ENCODE measurements around the gene TEKT3.

The TEKT3 gene

DNA sequence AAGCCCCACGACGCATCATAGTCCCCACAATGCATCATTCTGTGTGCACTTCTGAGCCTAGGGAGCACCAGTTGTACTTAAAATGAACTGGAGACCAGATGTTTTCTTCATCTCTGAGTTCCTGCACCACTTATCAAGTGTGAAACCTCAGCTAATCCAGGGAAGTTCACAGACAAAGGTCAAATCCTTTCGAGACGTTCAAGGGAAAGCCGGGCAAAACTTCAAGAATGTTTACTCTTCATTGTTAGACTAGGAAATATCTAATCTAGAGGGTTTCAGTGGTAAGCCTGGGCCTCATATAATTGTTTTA, 71.7 kb downstream of the TEKT3 start:
- TF ChIP-seq, protein P1, sequence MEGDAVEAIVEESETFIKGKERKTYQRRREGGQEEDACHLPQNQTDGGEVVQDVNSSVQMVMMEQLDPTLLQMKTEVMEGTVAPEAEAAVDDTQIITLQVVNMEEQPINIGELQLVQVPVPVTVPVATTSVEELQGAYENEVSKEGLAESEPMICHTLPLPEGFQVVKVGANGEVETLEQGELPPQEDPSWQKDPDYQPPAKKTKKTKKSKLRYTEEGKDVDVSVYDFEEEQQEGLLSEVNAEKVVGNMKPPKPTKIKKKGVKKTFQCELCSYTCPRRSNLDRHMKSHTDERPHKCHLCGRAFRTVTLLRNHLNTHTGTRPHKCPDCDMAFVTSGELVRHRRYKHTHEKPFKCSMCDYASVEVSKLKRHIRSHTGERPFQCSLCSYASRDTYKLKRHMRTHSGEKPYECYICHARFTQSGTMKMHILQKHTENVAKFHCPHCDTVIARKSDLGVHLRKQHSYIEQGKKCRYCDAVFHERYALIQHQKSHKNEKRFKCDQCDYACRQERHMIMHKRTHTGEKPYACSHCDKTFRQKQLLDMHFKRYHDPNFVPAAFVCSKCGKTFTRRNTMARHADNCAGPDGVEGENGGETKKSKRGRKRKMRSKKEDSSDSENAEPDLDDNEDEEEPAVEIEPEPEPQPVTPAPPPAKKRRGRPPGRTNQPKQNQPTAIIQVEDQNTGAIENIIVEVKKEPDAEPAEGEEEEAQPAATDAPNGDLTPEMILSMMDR (IDR thresholded peaks at IDR 0.05; ENCODE audit: low read depth, low read length), result no peak
- TF ChIP-seq EZH2phosphoT487 (IDR thresholded peaks at IDR 0.05; ENCODE audit: low read depth), result no peak
- H2AFZ ChIP-seq (ENCODE audit: low read depth, low read length), result no peak overlapping the region
- H3K27me3 ChIP-seq (ENCODE audit: low read depth, low read length), result no peaks in the 10 kb centered on the region
- no peaks in the 10 kb centered on the region for H3K79me2 ChIP-seq (ENCODE audit: low read length)
- no peak overlapping the region for H3K27ac ChIP-seq (ENCODE audit: low read length)
- H3K36me3 ChIP-seq (replicated peaks; ENCODE audit: low read depth, low read length), result no peaks in the 10 kb centered on the region
- no peak overlapping the region for H3K9ac ChIP-seq (ENCODE audit: low read length)
- H3K9me3 ChIP-seq (ENCODE audit: insufficient read depth, low read length), result no peaks in the 10 kb centered on the region
- H3K4me3 ChIP-seq (ENCODE audit: low read length), result no peak overlapping the region
- H3K4me2 ChIP-seq (ENCODE audit: low read length), result no peak overlapping the region
- no peaks in the 10 kb centered on the region for H3K4me1 ChIP-seq (ENCODE audit: low read length)
- no peaks in the 10 kb centered on the region for H4K20me1 ChIP-seq (ENCODE audit: insufficient read depth, low read length)

DNA sequence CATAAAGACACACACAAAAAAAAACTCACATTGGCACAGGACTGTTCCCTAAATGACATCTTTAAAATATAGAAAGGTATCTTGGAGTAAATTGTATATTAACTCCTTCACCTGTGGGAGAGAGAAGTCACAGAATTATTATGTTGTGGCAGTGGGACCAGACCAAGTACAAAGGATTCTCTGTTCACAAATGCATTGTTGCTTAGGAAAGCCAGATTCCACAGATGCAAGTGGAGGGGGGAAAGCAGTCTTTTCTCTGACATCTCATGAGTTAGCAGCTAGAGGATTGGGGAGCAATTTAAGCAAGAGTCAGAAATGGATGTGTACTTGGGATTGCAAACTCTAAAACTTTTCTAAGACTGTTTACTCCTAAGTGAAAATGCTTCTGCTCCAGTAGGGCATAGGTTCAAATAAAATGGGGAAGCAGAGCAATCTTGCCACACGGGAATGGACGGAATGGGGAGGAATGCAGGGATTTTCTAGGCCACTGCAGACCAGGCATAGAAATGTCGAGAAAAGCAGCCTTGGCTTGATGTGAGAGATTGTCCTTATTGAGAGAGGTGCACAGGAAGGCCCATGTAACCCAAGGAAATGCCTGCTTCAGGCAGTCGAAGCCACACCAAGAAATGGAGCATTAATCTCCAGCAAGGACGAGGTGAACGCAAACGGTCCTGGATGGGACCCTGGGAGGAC, 72.2 kb downstream of the TEKT3 start:
- no peaks in the 10 kb centered on the region for H4K20me1 ChIP-seq (ENCODE audit: insufficient read depth, low read length)
- no peaks in the 10 kb centered on the region for H3K9me3 ChIP-seq (ENCODE audit: insufficient read depth, low read length)
- H3K27ac ChIP-seq (ENCODE audit: low read length), result no peak overlapping the region
- no peak for TF ChIP-seq EZH2phosphoT487 (IDR thresholded peaks at IDR 0.05; ENCODE audit: low read depth)
- TF ChIP-seq, protein P1 (IDR thresholded peaks at IDR 0.05; ENCODE audit: low read depth, low read length), result no peak
- H3K4me1 ChIP-seq (ENCODE audit: low read length), result no peaks in the 10 kb centered on the region
- H3K9ac ChIP-seq (ENCODE audit: low read length), result no peak overlapping the region
- no peak overlapping the region for H3K4me2 ChIP-seq (ENCODE audit: low read length)
- no peaks in the 10 kb centered on the region for H3K36me3 ChIP-seq (replicated peaks; ENCODE audit: low read depth, low read length)
- no peaks in the 10 kb centered on the region for H3K79me2 ChIP-seq (ENCODE audit: low read length)
- H3K4me3 ChIP-seq (ENCODE audit: low read length), result no peak overlapping the region
- no peak overlapping the region for H2AFZ ChIP-seq (ENCODE audit: low read depth, low read length)
- H3K27me3 ChIP-seq (ENCODE audit: low read depth, low read length), result no peaks in the 10 kb centered on the region

DNA sequence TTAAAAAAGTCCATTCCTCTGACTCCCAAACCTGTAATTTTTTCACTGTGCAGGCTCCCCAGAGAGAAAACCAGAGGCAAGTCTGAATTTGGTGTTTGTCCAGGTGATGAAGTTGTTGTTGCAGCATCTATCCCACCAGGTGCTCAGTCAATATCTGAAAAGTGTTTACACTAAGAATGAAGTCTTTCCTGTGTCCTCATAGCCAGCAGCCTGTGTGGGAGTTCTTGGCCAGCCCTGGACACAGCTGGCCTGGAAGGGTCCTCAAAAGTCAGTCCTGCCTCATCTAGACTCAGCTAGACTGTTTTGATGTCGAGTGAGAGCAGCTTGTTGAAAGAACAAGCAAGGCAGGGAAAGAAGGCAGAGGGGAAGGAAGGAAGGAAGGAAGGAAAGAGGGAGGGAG, 72.9 kb downstream of the TEKT3 start:
- H3K4me2 ChIP-seq (ENCODE audit: low read length), result no peak overlapping the region
- TF ChIP-seq, protein P1 (IDR thresholded peaks at IDR 0.05; ENCODE audit: low read depth, low read length), result no peak
- TF ChIP-seq EZH2phosphoT487 (IDR thresholded peaks at IDR 0.05; ENCODE audit: low read depth), result no peak
- H3K27ac ChIP-seq (ENCODE audit: low read length), result no peak overlapping the region
- H3K9me3 ChIP-seq (ENCODE audit: insufficient read depth, low read length), result no peaks in the 10 kb centered on the region
- H4K20me1 ChIP-seq (ENCODE audit: insufficient read depth, low read length), result no peaks in the 10 kb centered on the region
- H3K4me1 ChIP-seq (ENCODE audit: low read length), result no peaks in the 10 kb centered on the region
- H3K9ac ChIP-seq (ENCODE audit: low read length), result no peak overlapping the region
- no peaks in the 10 kb centered on the region for H3K36me3 ChIP-seq (replicated peaks; ENCODE audit: low read depth, low read length)
- H3K4me3 ChIP-seq (ENCODE audit: low read length), result no peak overlapping the region
- no peak overlapping the region for H2AFZ ChIP-seq (ENCODE audit: low read depth, low read length)
- H3K27me3 ChIP-seq (ENCODE audit: low read depth, low read length), result no peaks in the 10 kb centered on the region
- no peaks in the 10 kb centered on the region for H3K79me2 ChIP-seq (ENCODE audit: low read length)

DNA sequence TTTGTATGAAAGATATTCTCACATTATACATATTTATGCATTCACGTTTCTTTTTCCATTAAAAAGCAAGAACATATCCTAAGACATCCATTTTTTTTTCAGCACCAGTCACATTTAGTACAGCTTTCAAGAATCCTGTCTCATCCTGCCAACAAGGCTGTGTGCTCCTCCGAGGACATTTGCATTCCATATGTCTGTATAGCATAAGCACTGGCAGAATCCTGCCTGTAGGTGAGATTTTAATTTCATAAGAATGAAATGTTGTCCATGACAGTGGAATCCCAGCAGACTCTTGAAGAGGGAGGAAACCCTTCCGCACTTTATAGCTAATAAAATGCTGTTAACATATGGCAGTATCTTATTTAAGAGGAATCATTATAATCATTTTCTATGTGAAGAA, 73.4 kb downstream of the TEKT3 start:
- no peak overlapping the region for H3K27ac ChIP-seq (ENCODE audit: low read length)
- H3K79me2 ChIP-seq (ENCODE audit: low read length), result no peaks in the 10 kb centered on the region
- no peak overlapping the region for H2AFZ ChIP-seq (ENCODE audit: low read depth, low read length)

More for the DNA sequence above, 73.4 kb downstream of the TEKT3 start:
- H3K36me3 ChIP-seq (replicated peaks; ENCODE audit: low read depth, low read length), result no peaks in the 10 kb centered on the region
- H3K27me3 ChIP-seq (ENCODE audit: low read depth, low read length), result no peaks in the 10 kb centered on the region
- TF ChIP-seq, protein P1 (IDR thresholded peaks at IDR 0.05; ENCODE audit: low read depth, low read length), result no peak
- no peak for TF ChIP-seq EZH2phosphoT487 (IDR thresholded peaks at IDR 0.05; ENCODE audit: low read depth)
- no peaks in the 10 kb centered on the region for H4K20me1 ChIP-seq (ENCODE audit: insufficient read depth, low read length)
- no peaks in the 10 kb centered on the region for H3K9me3 ChIP-seq (ENCODE audit: insufficient read depth, low read length)
- no peak overlapping the region for H3K9ac ChIP-seq (ENCODE audit: low read length)
- no peak overlapping the region for H3K4me2 ChIP-seq (ENCODE audit: low read length)
- no peak overlapping the region for H3K4me3 ChIP-seq (ENCODE audit: low read length)
- H3K4me1 ChIP-seq (ENCODE audit: low read length), result no peaks in the 10 kb centered on the region
